ENCODE results near the gene OLFM4.

DNA sequence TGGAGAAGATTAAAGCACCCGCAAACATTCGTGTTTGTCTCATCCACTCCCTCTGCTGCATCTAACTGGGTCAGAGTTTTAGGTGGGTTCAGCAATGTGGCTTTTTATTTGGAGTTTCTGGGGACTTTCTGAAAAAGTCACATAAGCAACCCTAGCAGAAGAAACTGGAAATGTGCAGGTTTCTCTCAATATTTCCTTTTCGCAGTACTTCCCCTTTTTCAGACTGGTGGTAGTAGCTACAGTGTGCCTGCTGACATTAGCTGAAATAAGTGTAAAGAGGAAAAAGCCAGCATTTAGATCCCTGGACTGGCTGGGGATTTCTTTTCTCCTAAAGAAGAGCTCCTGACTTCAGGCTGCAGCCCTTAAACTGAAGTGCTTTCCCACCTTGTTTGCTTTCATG is 15.9 kb upstream of the OLFM4 start:
- TF ChIP-seq, protein P1, sequence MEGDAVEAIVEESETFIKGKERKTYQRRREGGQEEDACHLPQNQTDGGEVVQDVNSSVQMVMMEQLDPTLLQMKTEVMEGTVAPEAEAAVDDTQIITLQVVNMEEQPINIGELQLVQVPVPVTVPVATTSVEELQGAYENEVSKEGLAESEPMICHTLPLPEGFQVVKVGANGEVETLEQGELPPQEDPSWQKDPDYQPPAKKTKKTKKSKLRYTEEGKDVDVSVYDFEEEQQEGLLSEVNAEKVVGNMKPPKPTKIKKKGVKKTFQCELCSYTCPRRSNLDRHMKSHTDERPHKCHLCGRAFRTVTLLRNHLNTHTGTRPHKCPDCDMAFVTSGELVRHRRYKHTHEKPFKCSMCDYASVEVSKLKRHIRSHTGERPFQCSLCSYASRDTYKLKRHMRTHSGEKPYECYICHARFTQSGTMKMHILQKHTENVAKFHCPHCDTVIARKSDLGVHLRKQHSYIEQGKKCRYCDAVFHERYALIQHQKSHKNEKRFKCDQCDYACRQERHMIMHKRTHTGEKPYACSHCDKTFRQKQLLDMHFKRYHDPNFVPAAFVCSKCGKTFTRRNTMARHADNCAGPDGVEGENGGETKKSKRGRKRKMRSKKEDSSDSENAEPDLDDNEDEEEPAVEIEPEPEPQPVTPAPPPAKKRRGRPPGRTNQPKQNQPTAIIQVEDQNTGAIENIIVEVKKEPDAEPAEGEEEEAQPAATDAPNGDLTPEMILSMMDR (IDR thresholded peaks at IDR 0.05): no peak
- TF ChIP-seq POLR2A (IDR thresholded peaks at IDR 0.05): no peak
